ENCODE results near the gene CDH10.

The CDH10 gene

GRCh38 chr5:24609706-24610105, 35.1 kb downstream of the CDH10 start:
- H3K27ac ChIP-seq = no peak overlapping the region
- H3K4me3 ChIP-seq = no peak overlapping the region

GRCh38 chr5:24606971-24607370, 37.8 kb downstream of the CDH10 start:
- H3K4me3 ChIP-seq = no peak overlapping the region
- no peak overlapping the region for H3K27ac ChIP-seq

GRCh38 chr5:24602188-24602587, 42.6 kb downstream of the CDH10 start:
- no peak overlapping the region for H3K4me3 ChIP-seq
- H3K27ac ChIP-seq = no peak overlapping the region

- Histone ChIP-seq H3K27ac (no peak overlapping the region), H3K4me3 (no peak overlapping the region)
Measured at GRCh38 chr5:24598956-24599355, 45.8 kb downstream of the CDH10 start.

- no peak overlapping the region for H3K27ac ChIP-seq
Measured at GRCh38 chr5:24595329-24595728, 49.4 kb downstream of the CDH10 start.

GRCh38 chr5:24591426-24591825, 53.4 kb downstream of the CDH10 start:
- H3K27ac ChIP-seq = no peak overlapping the region
- no peak overlapping the region for H3K4me3 ChIP-seq

More at GRCh38 chr5:24595329-24595728, 49.4 kb downstream of the CDH10 start:
- no peak overlapping the region for H3K4me3 ChIP-seq

GRCh38 chr5:24589566-24589965, 55.2 kb downstream of the CDH10 start:
- H3K27ac ChIP-seq = no peak overlapping the region
- no peak overlapping the region for H3K4me3 ChIP-seq

GRCh38 chr5:24585751-24586150, 59.0 kb downstream of the CDH10 start:
- no peak overlapping the region for H3K4me3 ChIP-seq
- no peak overlapping the region for H3K27ac ChIP-seq

GRCh38 chr5:24571302-24571701, 73.5 kb downstream of the CDH10 start:
- Histone ChIP-seq H3K4me3 (no peak overlapping the region), H3K27ac (no peak overlapping the region)

- H3K27ac ChIP-seq = no peak overlapping the region
- H3K4me3 ChIP-seq = no peak overlapping the region
Measured at GRCh38 chr5:24566933-24567332, 77.8 kb downstream of the CDH10 start.

GRCh38 chr5:24555229-24555628, 89.5 kb downstream of the CDH10 start:
- no peak overlapping the region for H3K27ac ChIP-seq
- no peak overlapping the region for H3K4me3 ChIP-seq

- Histone ChIP-seq H3K27ac (no peak overlapping the region), H3K4me3 (no peak overlapping the region)
Measured at GRCh38 chr5:24547132-24547531, 97.6 kb downstream of the CDH10 start.

- Histone ChIP-seq H3K27ac (no peak overlapping the region), H3K4me3 (no peak overlapping the region)
Measured at GRCh38 chr5:24539613-24540012, 105.2 kb downstream of the CDH10 start.

- Histone ChIP-seq H3K27ac (no peak overlapping the region), H3K4me3 (no peak overlapping the region)
Measured at GRCh38 chr5:24538346-24538745, 106.4 kb downstream of the CDH10 start.

- H3K4me3 ChIP-seq = no peak overlapping the region
- no peak overlapping the region for H3K27ac ChIP-seq
Measured at GRCh38 chr5:24535646-24536045, 109.1 kb downstream of the CDH10 start.

GRCh38 chr5:24530906-24531305, 113.9 kb downstream of the CDH10 start:
- no peak overlapping the region for H3K27ac ChIP-seq
- H3K4me3 ChIP-seq = no peak overlapping the region

GRCh38 chr5:24525414-24525813, 119.4 kb downstream of the CDH10 start:
- Histone ChIP-seq H3K27ac (no peak overlapping the region), H3K4me3 (no peak overlapping the region)

GRCh38 chr5:24512423-24512822, 132.4 kb downstream of the CDH10 start:
- H3K27ac ChIP-seq = no peak overlapping the region
- no peak overlapping the region for H3K4me3 ChIP-seq

GRCh38 chr5:24510523-24510988, 134.2 kb downstream of the CDH10 start:
- H3K4me3 ChIP-seq = no peak overlapping the region
- H3K27ac ChIP-seq = no peak overlapping the region

- Histone ChIP-seq H3K27ac (no peak overlapping the region), H3K4me3 (no peak overlapping the region)
Measured at GRCh38 chr5:24509943-24510342, 134.8 kb downstream of the CDH10 start.

- Histone ChIP-seq H3K4me3 (no peak overlapping the region), H3K27ac (no peak overlapping the region)
Measured at GRCh38 chr5:24505258-24505657, 139.5 kb downstream of the CDH10 start.

GRCh38 chr5:24497591-24498157, 147.1 kb downstream of the CDH10 start:
- no peak overlapping the region for H3K27ac ChIP-seq

More at GRCh38 chr5:24497591-24498157, 147.1 kb downstream of the CDH10 start:
- no peak overlapping the region for H3K4me3 ChIP-seq
